GM21447 (cell line): ENCODE results near the gene RAB3A.

Experiments
- ATAC-seq: cut with Tn5 transposase; IDR thresholded peaks from one replicate; pipeline ENCODE4 v1.9.1; 2021; ENCODE audit not compliant: unreplicated experiment

RAB3A gene

DNA sequence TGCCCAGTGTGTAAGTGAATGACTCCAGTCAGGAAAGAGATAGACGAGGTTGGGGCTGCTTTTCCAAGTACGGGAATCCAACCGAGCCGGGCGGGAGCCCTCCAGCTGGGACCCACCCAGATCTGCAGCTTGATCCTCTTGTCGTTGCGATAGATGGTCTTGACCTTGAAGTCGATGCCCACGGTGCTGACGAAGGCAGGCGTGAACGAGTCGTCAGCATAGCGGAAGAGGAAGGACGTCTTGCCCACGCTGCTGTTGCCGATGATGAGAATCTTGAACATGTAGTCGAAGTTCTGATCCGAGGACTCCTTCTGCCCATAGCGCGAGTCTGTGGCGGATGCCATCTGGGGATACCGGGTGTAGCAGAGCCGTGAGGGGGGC lies 1.5 kb downstream of the RAB3A start:
- no peak for ATAC-seq

DNA sequence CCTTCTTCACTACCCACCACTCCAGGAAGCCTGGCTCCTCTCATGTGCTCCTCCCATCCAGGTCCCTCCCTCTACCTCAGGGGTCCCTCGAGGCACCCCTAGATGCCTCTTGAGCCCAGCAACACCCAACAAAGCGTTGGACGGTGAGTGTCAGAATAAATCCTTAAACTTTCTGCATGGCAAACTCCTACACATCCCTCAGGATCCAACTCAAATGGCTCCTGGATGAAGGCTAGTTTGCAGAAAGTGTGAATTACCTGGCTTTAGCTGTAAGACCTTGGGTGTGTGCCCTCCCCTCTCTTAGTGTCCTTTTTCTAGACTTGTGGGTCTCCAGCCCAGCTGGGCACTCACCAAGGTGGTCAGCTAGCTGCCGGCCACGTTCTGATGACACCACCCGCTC lies 5.5 kb downstream of the RAB3A start:
- ATAC-seq, result no peak

DNA sequence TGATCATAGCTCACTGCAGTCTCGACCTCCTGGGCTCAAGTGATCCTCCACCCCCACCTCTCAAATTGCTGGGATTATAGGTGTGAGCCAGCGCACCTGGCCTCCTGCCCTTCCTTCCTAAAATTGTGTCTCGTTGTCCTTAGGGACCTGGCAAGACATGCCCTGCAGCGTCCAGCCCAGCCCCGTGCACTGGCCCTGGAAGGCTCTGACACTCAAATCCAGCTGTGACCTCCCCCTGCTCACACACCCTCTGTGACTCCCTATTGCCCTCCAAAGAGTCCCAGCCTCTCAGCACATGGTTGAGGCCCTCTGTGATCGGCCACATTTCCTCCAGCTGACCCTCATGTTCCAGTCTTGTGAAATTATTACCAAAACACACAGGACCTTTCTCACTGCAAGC lies 5.9 kb downstream of the RAB3A start:
- no peak for ATAC-seq

DNA sequence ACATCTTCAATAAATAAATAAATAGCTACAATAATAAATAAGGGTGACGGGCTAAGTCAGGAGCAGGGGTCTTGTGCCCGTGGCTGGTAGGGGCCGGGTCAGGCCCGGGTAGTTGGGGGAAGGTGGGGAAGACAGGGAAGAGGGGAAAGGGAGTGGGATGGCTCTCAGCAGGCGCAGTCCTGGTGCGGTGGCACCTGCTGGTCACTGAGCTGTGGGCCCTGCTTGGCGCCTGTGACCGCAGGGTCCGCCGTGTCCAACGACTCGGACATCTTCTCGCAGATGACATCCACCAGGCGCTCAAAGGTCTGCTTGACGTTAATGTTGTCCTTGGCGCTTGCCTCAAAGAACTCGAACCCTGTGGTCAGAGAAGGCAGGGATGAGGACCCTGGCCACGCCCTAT lies 6.5 kb downstream of the RAB3A start:
- ATAC-seq, result no peak

DNA sequence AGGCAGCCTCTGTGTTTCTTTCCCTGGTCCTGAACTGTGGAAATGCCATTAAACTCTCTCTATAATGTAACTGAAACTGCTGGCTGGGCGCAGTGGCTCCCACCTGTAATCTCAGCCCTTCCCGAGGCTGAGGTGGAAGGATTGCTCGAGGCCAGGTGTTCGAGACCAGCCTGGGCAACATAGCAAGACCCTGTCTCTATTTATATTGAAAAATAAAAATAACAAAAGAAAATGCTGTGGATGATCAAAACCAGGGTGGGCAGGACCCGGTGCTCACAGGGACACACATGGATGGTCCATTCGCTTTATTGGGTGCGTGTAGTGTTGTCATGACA lies 7.4 kb downstream of the RAB3A start:
- ATAC-seq, result no peak

DNA sequence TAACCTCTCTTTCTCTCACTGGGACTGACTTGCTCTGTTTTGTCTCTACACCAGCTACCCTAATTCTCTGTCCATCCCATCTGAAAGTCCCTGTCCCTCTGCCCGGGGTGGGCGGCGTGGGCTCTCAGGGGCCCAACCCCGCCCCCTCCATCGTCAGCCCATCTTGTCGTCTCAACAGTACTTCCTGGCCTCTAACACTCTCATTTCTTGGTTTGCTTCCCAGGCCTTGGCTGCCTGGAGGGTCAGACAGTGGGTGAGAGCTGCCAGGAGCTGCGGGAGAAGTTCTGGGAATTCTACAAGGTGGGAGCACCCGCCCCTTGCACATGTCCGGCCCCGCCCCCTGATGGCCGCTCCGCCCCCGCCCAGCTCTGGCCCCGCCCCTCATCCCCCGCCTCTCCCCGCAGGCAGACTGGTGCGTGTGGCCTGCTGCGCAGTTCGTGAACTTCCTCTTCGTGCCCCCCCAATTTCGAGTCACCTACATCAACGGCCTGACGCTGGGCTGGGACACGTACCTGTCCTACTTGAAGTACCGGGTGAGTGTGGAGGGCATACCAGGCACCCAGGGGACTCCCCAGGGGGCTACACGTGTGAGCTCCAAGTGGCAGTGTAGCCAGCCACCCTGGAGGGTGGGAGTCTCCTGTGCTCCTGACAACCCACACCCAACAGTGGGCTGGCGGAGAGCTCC lies 9.1 kb downstream of the RAB3A start:
- ATAC-seq, result no peak

DNA sequence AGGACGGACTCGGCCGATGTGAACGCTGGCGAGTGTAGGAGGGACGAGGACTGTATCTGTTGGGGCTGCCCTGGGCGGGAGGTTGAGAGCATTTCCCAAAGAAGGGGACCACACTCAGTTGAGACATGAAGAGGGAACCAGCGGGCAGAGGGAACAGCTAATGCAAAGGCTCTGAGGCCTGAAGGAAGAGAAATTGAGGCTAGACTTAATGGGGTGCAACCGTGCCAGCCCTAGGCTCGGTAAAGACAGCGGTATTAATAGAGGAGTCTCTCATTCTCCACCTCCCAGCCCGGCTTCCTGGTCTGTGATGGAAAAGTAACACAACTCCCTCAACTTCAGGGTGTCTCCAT lies 9.7 kb downstream of the RAB3A start:
- ATAC-seq, result no peak

DNA sequence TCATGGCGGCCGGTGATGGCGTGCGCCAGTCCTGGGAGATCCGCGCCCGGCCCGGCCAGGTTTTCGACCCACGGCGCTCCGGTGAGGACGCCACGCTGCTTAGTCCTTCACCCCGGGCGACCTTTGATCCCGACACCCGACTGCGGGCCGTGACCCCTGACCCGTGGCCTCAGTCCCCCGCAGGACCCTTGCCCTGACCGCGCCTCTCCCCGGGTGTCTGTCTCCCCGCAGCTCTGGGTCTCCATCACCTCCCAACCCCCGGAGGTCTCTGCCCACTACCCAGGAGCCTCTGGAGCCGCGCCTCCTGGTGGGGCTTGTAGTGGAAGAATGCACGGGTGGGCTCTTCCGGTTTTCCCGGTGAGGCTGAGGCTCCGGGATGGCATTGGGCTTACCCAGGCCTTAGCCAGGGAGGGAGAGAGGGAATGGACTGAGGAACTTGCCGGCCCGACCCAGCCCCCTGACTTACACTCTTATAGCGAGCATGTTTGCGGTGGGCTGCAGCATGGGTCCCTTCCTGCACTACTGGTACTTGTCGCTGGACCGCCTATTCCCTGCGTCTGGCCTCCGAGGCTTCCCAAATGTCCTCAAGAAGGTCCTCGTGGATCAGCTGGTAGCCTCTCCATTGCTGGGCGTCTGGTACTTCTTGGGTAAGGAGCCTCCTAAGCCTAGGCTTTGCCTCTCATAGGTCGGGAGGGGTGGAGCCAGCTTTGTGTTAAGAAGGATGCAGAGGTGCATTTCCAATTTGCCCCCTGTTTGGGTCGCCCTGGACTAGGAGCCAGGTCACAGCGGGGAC lies 10.3 kb downstream of the RAB3A start:
- no peak for ATAC-seq

DNA sequence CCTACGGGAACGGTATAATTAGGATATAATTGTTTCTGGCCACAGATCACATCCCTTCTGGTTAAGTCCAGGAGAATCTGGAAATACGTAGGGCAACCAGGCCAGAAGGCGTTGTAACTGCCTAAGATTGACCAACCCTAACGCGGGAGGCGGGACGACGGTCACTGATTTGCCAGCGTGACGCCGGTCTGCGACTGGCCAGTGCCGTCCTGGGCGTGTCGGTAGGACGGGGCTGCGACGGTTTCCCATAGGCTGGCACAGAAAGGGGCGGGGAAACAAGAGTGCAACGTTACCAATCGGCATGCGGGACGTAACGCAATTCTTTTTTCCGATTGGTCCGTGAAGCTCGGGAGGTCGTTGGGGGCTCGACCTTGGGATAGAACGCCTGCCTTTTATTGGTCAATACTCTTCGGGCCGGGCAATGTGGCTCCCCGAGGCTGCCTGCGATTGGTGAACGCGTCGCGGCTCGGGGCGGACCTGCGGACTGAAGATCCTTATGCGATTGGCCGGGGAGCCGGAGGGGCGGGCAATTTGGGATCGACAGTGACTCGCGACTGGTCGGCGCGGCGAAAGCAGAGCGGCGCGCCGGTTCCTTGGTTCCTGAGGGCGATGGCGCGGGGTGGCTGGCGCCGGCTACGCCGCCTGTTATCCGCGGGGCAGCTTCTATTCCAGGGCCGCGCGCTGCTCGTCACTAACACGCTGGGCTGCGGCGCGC lies 11.0 kb downstream of the RAB3A start, which contains the start of gene MPV17L2:
MPV17L2 (plus strand) TSS at position 546 of the 715 bp plus-strand sequence; CDS start at position 610, 64 bp downstream.
- peak; percentile 81 for ATAC-seq

DNA sequence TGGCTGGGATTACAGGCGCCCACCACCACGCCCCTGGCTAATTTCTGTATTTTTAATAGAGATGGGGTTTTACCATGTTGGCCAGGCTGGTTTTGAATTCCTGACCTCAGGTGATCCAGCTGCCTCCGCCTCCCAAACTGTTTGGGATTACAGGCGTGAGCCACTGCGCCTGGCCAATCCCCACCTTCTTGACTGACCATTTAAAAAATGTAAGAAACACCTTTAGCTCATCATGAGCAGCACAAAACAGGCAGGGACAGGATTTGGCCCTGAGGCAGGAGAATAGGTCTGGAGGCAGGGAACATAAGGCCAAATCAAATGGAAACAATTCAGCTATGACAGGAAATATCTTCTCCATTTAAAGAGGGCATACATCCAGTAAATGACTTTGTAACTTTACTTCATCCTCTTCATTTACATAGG lies 12.2 kb downstream of the RAB3A start:
- ATAC-seq, result no peak

DNA sequence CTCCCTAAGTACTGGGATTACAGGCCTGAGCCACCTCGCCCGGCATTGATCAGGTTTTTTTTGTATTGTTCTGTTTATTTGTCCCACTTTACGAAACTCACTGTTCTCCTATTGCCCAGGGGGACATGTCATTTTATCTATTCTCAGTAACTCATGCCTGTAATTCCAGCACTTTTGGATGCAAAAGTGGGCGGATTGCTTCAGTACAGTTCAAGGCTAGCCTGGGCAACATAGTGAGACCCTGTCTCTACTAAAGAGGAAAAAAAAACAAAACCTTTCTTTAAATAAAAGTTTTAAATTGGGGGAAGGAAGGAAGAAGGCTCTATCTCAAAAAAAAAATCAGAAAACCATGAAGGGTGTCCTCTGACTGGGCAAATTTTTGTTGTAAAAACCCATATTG lies 13.6 kb downstream of the RAB3A start:
- no peak for ATAC-seq

DNA sequence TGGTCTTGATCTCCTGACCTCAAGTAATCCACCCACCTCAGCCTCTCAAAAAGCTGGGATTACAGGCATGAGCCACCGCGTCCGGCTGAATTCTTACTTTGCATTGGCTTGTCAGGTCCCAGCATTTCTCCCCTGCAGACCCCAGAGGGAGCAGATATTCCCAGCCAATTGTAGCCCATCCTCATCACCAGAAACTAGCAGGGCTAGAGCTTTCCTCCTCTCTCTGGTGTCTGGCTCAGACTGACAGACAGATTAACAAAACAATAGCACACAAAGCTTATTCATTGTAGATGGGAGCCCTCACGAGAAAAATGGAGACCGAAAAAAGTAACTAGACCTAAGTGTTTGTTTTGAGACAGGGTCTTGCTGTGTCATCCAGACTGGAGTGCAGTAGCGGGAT lies 18.3 kb downstream of the RAB3A start:
- no peak for ATAC-seq

DNA sequence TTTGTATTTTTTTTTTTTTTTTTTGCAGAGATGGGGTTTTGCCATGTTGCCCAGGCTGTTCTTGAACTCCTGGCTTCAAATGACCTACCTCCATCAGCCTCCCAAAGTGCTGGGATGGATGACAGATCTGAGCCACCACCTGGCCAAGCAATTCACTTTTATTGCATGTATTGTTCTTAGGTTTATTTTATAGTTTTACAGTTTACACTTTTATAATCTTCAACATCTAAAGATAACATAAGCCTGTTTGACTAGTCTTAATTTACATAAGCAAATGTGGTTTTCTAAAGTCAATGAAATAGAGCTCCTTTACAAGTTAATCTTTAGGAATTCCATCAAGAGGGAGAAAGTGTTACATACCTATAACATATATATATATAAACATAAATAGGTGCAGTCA lies 20.3 kb downstream of the RAB3A start:
- no peak for ATAC-seq

DNA sequence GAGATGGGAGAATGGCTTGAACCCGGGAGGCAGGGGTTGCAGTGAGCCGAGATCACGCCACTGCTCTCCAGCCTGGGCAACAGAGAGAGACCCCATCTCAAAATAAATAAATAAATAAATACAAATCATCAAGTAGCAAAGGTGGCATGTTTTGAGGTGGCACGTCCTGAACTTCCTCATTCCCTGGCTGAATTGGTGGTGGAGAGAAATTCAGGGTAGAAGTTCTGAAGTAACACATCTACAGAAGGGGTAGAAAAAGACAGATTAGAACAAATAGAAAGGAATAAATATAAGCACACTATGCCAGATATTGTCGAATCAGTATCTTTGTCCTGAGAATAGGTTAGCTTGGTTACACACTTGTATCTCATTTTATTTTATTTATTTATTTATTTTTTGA lies 23.9 kb downstream of the RAB3A start:
- ATAC-seq, result no peak

DNA sequence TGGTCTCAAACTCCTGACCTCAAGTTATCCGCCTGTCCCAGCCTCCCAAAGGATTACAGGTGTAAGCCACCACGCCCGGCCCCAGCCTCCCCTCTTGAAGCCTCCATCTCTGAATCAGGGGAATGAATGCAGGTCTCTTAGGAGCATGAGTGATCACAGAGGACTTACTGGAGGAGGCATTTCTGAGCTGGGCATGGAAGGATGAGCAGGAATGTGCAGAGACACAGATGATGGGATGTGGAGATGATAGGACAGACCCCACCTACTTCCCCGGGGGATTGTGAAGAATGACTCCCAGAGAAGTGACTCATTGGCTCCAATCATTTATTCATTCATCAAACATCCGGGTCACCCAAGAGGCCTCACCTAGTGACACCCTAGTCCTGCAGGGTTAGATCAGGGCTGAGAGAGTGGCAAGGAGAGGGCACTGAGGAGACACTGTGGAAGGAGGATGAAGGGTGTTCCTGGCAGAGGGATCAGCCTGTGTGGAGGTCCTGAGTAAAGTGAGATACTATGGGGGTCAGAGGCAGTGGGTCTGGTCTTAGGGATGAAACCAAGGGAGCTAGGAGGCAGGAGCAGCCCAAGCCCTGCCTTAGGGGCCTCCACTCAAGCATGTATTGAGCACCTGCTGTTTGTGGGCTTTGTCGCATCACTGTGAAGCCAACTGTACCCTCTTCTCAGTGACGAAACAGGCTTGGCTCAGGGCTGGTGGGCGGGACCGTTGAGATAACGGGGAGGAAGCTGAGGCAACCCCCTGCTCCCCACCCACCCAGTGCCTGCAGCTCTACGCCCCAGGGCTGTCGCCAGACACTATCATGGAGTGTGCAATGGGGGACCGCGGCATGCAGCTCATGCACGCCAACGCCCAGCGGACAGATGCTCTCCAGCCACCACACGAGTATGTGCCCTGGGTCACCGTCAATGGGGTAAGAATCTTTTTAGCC lies 27.2 kb downstream of the RAB3A start:
- ATAC-seq, result no peak

DNA sequence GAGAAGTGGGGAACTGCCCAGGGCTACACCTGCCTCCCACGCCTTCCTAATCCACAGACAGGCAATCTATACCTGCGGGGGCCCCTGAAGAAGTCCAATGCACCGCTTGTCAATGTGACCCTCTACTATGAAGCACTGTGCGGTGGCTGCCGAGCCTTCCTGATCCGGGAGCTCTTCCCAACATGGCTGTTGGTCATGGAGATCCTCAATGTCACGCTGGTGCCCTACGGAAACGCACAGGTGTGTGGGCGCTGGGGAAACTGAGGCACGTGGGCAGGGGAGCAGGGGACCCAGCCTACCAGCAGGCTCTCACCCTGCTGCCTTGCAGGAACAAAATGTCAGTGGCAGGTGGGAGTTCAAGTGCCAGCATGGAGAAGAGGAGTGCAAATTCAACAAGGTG lies 28.9 kb downstream of the RAB3A start:
- ATAC-seq, result no peak

DNA sequence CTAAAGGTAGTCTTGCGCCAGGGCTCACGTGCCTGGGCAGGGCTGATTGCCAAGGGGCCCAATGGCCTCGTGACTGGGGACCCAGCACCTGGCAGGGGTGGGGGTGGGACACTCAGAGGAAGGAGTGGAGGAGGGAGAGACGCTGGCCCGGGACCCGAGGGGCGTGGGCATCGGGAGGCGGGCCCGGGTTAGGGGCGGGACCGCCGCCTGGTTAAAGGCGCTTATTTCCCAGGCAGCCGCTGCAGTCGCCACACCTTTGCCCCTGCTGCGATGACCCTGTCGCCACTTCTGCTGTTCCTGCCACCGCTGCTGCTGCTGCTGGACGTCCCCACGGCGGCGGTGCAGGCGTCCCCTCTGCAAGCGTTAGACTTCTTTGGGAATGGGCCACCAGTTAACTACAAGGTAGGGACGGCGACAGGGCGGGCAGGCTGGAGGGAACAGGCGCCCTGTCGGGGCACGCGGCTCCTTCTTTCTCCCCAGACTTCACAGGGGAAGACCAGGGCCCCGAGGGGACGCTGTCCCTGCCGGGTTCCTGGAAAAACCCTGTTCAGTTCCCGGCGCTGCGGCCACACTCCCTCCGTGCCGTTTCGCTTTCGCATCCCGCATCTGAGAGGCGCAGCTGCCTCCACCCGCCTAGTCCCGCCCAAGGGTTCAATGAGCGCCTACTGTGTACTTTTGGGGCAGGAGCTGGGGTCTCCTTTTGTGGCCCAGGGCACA lies 30.1 kb downstream of the RAB3A start, which contains the start of gene IFI30:
IFI30 (plus strand) TSS at position 242 of the 717 bp plus-strand sequence; CDS start at position 271, 29 bp downstream.
- ATAC-seq, result peak; percentile 49

DNA sequence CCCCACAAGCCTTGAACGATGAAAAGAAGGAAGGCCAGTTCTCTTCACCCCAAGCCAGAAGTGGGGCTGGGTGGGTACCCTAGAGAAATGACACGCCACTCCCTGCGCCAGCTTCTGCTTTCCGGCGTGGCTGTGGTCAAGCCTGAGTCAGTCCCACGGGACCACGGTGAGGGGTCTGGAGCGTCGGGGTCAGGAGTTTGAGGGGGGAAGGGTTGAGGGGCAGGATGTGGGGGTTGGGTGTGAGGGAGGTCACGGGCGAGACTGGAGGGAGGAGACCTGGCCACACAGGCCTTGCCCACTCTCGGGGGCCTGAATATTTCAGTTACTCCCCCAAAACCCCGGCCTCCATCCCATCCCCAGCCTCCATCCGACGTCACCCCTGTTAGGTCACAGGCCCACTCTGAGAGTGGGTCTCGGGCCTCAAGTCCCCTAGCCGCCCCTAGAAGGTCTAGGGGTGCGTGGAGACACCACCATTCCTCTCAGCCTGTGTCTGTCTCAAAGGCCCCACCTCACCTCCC lies 30.7 kb downstream of the RAB3A start:
- ATAC-seq, result peak; percentile 3

DNA sequence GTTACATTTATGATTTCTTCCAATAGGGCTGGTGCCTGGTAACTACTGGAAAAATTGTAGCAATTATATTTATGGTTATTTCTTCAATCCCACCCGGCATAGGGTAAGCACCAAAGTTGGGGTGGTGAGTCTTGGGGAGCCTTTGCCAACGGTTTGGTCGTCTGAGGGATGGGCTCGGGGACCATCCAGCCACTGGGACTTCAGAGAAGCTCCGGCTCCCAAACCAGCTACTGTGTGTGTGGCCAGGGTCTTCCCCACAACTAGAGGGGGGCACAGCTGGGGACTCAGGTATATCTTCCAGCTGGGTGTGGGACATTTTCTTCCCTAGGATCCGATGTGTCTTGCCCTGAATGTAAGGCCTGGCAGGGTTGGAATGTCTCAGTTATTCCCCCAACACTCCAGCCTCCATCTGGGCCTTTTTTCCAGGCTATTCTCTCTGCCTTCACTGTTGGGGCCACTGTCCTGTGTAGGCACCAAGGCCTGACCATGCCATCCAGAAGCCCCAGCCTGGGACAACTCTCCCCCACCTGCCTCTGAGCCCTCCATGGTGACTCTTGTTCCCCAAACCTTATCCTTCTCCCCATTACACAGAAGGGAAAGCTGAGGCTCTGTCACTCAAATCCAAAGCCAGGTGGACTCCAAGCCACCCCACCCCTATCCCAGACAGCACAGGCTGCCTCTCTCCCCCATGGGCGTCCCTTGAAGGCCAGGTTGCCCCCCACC lies 31.4 kb downstream of the RAB3A start:
- ATAC-seq, result no peak
